M059J (cell line): ENCODE measurements around the gene PCDH9. TPM values are rescaled to one million over a fixed set of nuclear protein-coding genes. Genes with fewer than 3 reads are reported as not detected.

Experiments
- DNase-seq: peaks from one replicate; pipeline ENCODE4 v3.0.0-alpha.2; 2012; ENCODE audit warnings: low read depth
- total RNA-seq: library from RNA; depleted of rRNA; stranded (reverse); fragments of >200 nt; shearing (Covaris generic); gene quantifications from 2 replicates; pipeline ENCODE4 v1.2.3, GENCODE V29; 2014

The PCDH9 gene
- total RNA-seq, 1 experiment from 2014 or later, result 0.05 TPM

DNA sequence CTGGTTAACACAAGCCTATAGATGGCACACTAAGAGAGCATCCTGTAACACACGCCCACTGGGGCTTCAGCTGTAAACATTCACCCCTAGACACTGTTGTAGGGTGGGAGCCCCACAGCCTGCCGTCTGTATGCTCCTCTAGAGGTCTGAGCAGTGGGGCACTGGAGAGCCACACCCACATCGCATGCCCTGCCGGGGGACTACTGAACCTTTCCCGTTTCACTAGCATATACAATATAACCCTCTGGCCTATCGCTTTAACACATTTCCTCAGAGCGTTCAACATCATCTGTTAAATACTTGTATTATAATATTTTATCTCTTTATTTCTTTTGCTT, 73.4 kb downstream of the PCDH9 start:
- no peak for DNase-seq

DNA sequence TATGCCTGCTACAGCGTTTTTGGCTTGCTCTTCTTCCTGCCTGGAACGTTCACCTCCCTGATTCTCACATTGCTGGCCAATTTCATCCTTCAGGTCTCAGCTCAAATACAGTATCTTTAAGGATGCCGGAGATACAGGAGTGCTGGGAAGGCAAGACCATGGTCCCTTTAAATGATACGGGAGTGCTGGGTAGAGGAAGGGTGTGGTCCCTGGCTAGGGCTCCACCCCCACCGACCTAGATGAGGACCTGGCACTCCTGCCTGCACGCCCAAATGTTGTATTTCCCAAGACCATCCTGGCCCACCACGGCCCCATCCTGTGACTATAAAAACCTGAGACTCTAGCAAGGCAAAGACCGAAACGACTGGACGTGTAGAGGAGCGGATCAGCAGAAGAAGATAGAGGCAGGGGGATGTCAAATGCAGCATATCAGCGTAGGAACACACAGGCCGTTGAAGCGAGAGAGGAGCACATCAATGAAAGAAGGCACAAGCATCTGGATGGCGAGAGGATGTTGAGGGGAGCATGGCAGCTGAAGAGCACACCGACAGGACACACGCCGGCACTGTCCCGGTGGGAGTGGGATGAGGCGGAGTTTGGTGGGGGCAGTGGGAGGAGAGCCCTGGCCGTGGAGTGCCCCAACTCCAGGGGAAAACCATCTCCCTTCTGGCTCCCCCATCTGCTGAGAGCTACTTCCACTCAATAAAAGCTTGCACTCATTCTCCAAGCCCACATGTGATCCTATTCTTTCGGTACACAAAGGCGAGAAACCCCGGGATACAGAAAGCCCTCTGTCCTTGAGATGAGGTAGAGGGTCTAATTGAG, 74.0 kb downstream of the PCDH9 start:
- no peak for DNase-seq

DNA sequence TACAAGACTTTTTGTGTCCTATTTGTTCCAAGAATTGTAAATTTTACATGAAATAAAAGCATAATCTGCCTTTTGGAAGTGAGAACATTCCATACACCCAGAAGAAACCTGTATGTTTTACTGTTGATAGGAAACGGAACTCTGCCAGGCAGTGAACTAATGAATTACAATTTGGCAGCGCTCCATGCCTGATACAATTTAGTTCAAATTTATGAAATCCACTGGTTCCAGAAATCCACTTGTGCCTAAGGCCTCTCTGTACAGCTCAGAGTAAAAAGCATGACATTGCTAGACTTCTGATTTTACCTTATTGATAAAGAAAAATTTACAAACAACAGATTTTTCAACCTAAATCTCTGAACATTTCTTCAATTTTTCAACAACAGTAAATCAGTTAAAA, 78.1 kb downstream of the PCDH9 start:
- no peak for DNase-seq

DNA sequence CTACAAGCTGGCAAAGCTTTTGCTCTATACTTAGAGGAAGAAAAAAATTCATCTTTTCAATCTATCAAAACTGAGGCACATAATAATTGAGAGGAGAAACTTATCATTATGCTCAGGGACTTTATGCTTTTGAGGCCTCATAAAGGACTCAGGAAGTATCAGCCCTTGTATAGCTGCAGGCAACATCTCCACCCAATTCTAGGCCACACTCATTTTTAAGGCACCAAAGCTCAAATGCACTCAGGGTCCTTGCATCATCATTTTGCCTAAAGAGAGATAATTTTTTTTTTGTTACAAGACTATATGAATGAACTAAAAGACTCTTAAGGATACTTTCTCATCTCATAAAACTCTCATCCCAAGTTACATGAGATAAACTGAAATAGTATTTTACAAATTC, 78.5 kb downstream of the PCDH9 start:
- DNase-seq, result no peak

DNA sequence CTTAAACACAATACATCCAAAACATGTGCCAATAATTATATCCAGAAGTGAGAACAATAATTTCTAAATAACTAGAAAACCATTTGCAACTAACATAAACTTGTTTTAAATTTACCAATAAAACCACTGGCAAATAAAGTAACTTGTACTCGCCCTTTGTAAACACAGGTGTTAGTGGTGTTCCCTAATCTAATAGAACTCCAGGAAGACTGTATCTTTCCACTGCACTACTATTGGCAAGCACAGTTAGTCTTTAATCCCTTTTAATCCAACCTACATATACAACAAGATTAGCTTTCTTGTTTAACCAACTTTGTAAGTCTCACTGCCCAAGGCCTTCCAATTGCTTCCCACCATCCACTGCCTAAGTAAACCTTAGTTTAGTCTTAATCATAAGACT, 79.5 kb downstream of the PCDH9 start:
- DNase-seq, result no peak

DNA sequence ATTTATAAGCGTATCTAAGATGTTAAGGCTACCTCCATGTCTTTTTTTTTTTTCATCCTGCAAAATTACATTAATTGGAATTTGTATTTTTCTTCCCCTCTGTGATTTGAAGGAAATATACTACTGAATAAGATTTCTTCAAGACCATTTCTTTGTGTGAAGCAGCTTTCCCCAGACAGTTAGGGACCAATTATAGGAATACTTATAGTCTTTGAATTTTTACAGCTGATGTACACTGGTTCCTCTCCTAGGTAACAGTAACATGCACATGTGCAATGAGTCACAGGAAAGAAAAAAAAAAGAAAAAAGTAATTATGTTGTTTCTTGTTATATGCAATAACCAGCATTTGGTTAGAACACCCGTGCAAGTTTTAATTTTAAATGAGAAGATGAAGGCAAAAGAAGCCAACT, 82.0 kb downstream of the PCDH9 start:
- DNase-seq, result no peak

DNA sequence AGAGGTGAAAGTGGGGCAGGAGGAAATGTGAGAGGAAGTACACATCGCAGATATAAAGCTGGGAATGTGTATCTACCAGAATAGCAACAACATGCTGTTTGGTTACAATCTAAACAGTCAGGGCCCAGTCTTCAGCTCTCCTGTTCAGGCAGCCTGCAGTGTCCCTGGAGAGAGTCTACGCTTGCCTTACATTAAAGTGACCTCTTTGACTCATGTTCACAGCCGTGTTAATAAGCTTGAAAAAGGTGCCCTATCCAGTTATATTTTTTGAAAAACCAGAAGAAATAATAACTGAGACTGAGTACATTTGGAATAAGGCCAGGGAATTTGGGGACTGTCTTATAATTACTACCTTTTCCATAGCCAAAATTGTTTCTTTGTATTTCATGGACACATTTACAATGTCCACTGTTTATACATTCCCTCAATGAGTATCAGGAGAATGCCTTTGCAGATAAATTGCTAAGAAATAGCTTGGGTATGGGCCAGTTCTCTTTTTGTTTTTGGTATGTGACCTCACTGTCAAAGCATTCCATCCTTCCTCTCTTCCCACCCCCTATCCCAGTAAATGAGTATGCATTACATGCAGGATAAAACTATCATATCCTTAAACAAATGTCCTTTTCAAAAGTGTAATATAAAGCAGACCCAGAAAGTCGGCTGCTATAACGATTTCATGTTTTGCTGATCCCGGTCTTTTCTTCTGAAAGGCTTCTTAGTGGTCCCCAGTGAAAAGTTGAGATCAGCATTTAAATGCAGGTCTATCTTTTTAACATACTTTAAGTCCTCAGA, 82.6 kb downstream of the PCDH9 start:
- DNase-seq, result no peak

DNA sequence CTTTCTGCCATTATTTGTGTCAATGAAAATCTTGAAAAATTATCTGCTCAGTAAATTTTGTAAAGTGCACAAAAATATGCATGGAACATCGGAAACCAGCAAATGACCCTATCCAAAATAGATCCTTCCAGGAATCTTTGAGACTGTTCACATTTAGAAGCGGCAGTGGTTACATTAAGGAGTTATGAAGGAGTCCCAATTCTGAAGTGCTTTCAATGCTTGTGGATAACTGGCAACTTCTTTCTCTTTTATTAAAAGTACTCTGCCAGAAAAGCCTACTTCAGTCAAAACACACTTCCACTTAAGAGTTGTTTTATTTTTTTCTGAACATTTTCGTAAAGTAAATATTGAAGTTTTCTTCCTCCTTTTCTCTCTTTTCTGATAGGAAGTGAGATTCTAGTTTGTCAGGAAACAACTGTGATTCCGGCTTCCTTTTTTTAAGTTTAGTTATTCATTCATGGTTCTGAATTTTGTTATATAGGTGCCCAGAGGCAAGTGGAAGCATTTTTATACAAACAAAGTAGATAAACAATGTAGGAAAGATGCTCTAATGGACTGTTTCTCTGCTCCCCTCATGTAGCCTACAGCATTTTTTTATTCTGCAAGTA, 83.5 kb downstream of the PCDH9 start:
- no peak for DNase-seq

DNA sequence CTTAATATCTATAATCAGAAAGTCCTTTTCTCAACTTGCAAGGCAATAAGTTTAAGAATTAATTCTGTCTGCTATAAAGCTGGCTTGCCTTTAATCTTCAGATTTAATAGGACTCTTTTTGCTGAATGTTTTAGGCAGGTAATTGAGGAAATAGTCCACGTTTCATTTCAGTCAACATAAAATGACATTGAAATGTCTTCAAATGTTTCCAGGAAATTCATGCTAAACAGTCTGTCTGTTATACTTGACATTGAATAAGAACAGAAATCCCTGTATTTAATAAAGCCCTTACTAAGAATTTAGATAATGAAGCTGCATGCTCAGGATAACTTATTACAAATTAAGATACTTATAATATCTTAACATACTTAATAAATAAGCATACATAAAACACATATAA, 84.2 kb downstream of the PCDH9 start:
- DNase-seq, result no peak

DNA sequence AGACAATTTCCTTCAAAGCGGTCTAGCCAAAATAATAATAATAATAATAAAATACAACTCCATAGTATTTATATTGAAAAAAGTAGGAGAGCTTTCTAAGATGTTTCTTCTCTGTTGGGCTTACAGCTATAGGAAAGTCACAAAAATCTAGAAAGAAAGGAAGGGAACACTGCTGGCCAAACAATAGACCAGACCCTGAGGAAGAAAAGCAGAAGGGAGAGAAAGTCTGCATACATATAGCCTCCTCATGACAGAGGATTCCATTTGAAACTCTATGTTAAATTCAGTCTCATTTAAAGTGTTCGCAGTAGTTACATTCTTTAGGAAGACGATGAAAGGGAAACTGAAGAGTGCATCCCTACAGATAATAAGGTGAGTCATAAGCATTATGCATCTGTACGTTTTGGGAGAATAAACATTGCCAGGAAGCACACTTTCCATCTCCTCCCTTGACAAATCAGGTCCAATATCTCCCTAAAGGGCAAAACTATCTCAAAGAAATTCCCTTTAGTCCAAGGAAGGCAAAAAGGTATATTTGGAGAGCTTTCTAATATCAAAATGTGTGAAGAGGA, 86.5 kb downstream of the PCDH9 start:
- no peak for DNase-seq

DNA sequence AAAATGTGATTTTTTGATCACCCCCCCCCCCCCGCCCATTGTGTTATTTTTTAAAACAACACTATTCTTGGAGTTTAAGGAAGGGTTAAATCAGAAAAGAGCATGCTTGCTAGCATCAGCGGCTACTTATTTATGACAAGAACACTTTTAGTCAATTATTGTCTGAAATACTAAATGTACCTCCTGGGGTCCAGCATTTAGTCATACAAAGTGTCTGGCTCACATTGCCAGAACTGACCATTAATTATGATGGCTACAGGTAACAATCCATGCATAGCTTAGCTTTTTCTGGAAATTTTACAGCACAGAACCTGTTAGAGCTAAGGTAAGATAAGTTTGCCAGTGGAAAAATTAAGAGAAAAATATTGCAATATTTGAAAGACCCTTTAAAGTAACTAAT, 90.1 kb downstream of the PCDH9 start:
- DNase-seq, result no peak

DNA sequence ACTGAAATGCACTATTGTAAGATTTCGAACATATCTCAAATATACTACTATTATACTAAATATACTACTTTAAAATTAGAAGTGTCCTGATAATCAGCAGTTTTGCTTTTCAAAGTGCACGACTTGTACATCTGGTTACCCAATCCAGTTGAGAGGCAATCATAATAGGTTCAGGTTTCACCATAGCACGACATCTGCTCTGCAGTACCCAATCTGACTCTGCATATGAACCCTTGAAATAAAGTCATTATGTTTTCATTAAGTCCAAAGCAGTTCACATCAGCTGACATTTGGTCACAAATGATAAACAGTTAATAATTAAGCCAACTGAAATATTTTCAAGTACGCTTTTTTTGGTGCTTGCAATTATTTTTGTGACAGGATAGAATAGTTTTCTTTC, 90.6 kb downstream of the PCDH9 start:
- no peak for DNase-seq

DNA sequence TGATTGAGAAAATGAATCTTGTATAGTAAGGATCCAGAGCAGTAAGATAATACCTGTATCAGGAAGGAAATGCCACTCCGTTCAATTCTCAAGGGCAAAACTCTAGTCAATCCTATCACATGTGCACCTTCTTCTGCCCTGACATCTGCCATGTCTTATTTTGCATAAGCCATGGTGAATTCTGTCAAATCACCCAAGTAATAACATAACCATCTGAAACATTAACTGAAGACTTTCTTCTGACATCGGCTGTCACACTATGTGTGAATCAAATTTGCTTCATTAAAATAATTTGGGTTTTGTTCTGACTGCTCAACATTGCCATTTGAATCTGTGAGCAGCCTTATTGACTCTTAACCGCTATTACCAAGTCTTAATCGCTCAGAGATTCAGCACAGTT, 91.2 kb downstream of the PCDH9 start:
- no peak for DNase-seq

DNA sequence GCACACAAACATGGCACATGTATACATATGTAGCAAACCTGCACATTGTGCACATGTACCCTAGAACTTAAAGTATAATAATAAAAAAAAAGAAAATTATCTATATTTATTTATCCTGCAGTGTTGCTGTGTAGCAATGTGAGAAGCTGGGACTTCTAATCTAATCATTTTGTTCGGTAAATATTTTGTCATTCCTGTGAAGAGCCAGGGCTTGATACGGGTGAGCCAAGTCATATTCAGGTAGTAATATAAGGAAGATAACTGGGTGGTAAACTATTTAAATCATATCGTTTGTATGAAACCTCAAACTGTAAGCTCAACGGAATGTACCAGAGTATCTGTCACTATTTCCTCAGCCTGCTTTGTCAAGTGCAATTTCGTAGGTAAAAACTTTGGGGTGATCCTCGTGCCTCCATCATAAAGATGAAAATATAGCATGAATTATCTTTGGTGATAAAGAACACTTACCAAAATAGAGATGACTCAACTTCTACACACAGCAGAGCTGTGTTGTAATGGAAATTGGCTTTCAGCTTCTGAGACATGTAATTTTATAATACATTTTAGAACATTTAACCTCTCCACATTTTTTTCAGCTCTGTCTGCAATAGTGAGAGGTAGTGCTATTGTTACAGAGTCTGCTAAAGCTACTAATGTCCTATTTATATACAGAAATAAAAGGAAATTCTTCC, 92.9 kb downstream of the PCDH9 start:
- no peak for DNase-seq

DNA sequence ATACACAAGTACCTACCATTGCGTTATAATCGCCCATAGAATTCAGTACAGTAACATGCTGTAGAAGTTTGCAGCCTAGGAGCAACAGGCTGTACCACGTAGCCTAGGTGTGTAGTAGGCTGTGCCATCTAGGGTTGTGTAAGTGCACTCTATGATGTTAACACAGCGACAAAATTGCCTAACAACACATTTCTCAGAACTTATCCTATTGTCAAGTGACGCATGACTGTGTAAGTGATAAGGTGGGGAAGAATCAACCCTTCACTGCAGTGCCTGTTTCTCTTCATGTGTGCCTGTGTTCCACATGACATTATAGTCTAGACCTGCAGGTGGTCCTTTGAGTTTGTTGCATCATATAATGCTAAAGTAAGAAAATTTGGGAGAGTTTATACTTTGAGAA, 94.0 kb downstream of the PCDH9 start:
- DNase-seq, result no peak

DNA sequence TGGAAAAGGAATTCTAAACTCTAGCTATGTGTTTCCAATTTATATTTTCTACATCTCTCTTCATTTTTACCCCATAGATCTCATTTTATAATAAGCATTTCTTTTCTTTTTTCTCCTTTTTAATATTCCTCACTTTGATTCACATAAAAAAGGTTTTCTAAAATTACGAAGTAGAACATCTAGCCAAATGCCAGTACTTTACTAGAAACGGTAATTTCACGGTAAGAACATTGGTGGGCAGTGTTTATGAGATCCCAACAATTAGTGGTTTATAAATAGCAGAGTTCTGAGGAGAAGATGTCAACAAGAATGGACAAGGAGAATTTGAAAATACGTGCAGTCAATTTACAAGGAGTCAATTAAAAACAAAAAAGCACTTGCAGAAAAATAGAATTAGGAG, 94.8 kb downstream of the PCDH9 start:
- DNase-seq, result no peak

DNA sequence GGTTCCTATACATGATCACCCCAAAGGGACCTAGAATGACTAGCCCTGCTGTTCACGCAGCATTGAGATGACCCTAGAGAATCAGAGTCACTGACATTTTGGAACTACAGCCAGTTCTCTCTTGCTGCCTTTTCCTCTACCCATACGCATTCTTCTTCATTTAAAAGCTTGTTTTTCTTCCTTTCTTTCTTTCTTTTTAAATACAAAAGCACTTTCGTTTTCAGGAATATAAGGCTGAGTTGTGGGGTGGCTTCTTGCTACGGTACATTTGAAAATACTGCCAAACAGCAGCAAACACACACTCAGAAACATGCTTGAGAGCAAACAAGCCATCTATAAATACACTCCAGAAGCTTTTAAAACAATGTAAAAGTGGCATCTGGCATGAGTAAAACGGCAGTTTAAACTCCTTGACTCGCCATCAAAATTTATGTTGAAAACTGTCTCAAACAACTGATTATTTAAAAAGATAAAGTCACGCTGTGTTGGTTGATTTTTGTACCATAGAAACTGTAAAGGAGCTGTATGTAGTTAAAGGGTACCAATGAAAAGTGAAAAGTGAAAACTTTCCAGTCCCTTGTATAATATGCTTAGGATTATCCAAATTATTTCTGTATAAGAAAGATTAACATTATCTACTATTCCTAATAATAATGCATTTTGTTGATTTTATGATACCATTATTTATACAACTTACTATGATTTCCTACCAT, 95.6 kb downstream of the PCDH9 start:
- DNase-seq, result no peak

DNA sequence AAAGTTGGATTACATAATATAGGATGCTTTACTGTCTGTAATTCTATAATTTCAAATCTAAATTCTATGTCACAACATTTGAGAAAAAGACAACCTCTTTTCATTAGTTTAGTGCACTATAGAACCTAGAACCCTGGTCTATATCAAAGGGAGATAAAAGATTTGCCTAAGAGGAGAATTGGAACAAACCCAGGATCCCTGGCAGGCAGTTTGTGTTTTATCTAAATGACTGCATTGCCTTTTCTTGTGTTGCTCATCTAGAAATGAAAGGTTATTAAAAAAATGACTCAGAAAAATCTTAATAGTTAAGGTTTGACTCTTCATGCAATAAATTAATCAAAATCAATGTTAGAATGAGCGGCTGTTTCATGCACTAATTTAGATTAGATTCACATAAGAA, 96.7 kb downstream of the PCDH9 start:
- no peak for DNase-seq

DNA sequence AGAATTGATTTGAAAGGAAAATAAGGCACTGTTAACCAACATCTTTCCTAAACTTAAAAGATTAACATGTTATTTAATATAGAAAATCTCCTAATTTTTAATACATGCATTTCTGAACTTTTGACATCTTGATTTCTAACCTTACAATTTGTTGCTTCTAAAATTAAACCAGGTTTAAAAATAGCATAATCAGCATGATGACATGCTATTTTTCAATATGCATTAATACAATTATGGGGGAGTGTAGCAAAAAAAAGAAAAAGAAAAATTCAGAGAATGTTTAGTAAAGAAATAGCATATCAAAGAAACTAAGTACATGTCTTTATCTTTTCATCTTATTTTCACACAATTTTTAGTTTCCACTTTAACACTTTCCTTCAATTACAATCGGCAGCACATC, 98.7 kb downstream of the PCDH9 start:
- DNase-seq, result no peak

DNA sequence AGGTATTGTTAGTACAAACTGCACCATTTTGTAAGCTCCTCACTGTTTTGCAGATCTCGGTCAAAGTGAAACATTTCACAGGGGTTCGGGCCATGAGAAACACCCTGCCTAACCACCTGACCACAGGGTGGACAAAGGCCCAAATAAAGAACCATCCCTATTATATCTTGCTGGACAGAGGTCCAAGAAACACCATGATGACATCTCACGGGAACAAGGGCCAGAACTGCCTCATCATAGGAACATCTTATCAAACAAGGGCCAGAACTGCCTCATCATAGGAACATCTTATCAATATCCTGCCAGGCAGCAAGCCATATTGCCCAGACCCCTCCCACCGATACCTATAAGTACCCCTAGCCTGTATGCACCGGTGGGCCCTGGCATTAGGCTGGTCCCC, 99.7 kb downstream of the PCDH9 start:
- no peak for DNase-seq

DNA sequence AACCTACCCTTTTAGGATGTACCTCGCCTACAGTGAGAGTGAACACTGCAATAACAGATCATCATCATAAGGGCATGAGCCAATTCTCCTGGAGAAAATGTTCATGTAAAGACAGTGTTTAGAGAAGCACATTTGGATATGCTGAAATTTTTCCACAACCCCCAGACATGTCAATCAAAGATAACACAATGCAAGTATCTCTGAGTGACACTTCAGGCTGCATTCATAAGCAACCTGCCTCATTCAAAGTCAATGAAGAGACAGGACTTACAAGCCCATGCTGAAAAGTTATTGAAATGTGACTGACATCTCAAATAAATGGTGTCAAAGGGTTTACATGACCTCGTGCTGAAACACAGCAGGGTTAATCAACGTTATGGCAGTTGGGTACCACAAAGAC, 102.0 kb downstream of the PCDH9 start:
- DNase-seq, result no peak
